MM.1S (cell line): Measurements from ENCODE around the gene TBC1D3I.
"Not testable (repeated sequence)": the region's sequence is repeated elsewhere in the genome, so short reads cannot be mapped to it uniquely, and the experiment has no call there.

Experiments
- EZH2 ChIP-seq: fragments of 300-600 bp; sonication (generic); optimal IDR thresholded peaks from 2 replicates; pipeline ENCODE3; 2017; ENCODE audit warnings: low read depth, mild to moderate bottlenecking, antibody characterized with exemption, low read length, mixed read lengths
- EZH2phosphoT487 ChIP-seq: fragments of 300-600 bp; sonication (generic); IDR thresholded peaks from 2 replicates; pipeline ENCODE4 v1.6.1; 2018; ENCODE audit warnings: antibody characterized with exemption, low read length
- TF ChIP-seq, protein P1 (sequence below): fragments of 300-600 bp; sonication (generic); IDR thresholded peaks from 2 replicates; pipeline ENCODE4 v1.5.1; 2016; ENCODE audit warnings: antibody characterized with exemption, low read length, mixed read lengths

DNA sequence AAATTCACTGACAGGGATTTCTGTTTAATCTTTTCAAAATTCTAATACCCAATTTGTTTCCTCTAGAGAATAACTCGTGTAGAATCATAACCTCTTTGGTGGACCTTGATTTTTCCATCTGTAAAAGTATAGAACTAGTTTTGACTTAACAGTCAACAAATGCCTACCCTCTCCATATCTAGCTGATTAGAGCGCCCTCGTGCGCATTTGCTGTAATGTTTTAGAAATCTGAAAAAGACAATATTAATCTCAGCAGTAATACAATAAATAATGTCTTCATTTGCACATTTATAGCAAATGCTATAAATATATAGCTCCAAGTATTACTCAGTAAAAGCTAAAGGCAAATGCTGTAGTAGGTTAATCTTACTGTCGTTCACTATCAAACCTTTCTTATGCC lies 34.7 kb downstream of the TBC1D3I start:
- TF ChIP-seq, protein P1, sequence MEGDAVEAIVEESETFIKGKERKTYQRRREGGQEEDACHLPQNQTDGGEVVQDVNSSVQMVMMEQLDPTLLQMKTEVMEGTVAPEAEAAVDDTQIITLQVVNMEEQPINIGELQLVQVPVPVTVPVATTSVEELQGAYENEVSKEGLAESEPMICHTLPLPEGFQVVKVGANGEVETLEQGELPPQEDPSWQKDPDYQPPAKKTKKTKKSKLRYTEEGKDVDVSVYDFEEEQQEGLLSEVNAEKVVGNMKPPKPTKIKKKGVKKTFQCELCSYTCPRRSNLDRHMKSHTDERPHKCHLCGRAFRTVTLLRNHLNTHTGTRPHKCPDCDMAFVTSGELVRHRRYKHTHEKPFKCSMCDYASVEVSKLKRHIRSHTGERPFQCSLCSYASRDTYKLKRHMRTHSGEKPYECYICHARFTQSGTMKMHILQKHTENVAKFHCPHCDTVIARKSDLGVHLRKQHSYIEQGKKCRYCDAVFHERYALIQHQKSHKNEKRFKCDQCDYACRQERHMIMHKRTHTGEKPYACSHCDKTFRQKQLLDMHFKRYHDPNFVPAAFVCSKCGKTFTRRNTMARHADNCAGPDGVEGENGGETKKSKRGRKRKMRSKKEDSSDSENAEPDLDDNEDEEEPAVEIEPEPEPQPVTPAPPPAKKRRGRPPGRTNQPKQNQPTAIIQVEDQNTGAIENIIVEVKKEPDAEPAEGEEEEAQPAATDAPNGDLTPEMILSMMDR = peak; percentile 11; the same call in 1 of the 2 replicates
- TF ChIP-seq EZH2phosphoT487, EZH2: not testable (repeated sequence)
